ENCODE measurements around the gene ARG1. TPM values are rescaled to one million over a fixed set of nuclear protein-coding genes. Genes with fewer than 3 reads are reported as not detected.

The ARG1 gene
- total and polyA plus RNA-seq, 2 of the 8 experiments (the other 6 are each of a cell fraction or from before 2014, with no cell fraction given), result not detected

DNA sequence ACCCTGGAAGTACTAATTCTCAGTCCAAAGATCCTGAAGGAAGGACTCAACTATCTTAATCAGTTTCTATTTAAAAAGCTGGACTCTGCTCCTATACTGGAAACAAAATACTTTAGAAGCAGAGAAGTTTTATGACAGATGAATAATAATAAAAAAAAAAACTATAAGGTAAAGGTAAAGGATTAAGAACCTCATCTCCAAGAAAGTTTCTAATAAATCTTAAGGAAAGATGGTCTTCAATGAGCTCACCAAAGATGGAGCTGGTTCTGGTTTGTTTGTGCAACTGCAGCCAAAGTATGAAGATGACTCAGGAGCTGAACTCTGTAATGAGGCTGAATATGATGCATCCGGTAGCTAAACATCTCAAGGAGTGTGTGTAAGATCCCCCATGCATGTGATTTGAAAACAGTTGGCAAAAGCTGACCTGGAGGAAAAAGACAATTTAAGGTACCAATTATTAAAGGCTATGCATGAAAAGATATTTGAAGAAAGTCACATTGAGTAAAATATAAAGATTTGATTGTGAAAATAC, 29.8 kb downstream of the ARG1 start:
- no peak overlapping the region for H3K14ac ChIP-seq (ENCODE audit: insufficient read length)
- no peak overlapping the region for H3K4me3 ChIP-seq (ENCODE audit: extremely low read depth in 1 of 4, insufficient read depth in 2 of 4, low read depth in 3 of 4, low read length in 4 of 4)
- no peaks in the 10 kb centered on the region for H3K4me1 ChIP-seq (replicated peaks in 1 of 4; ENCODE audit: control insufficient read depth in 3 of 4, insufficient read depth in 4 of 4, low read length in 3 of 4)
- no peaks in the 10 kb centered on the region for H3K23me2 ChIP-seq (ENCODE audit: low read depth, low read length)
- no peak overlapping the region for H3K4ac ChIP-seq (replicated peaks; ENCODE audit: insufficient read length, low read depth, low read length)
- no peak overlapping the region for H2BK12ac ChIP-seq (ENCODE audit: low read depth, low read length)
- ChIA-PET CTCF (ENCODE audit: partially characterized antibody) (interaction anchor here (0.8 to 1.3 kb wide), 2 partner anchors 9 to 16 kb away, joined by 3 to 4 read pairs; no protein-coding TSS in a partner anchor), POLR2A (ENCODE audit: partially characterized antibody) (interaction anchor here (0.5 to 1.4 kb wide), 3 partner anchors 11 to 1323 kb away, joined by 3 read pairs; no protein-coding TSS in a partner anchor)
- WGBS, 2 experiments (ENCODE audit: extremely low coverage in 1 of 2, insufficient coverage in 1 of 2, insufficient read length in 1 of 2, insufficient replicate concordance in 2 of 2, low coverage in 1 of 2, low lambda C conversion rate in 2 of 2, missing lambda C conversion rate in 1 of 2), result 88% methylated on average over 1 of the region's 1 CpG; no CpG with 5 or more reads in 1 of the 2 experiments
- H3K56ac ChIP-seq (replicated peaks; ENCODE audit: insufficient read length, low read depth, low read length), result no peak overlapping the region
- no peak overlapping the region for H2BK120ac ChIP-seq (replicated peaks; ENCODE audit: low read depth, low read length)
- TF ChIP-seq YY1 (IDR thresholded peaks at IDR 0.05; ENCODE audit: low read depth, low read length) (no peak), POU5F1 (IDR thresholded peaks at IDR 0.05; ENCODE audit: low read depth, low read length) (no peak)
- H3K9ac ChIP-seq (replicated peaks in 1 of 4; ENCODE audit: extremely low read depth in 1 of 4, low read depth in 3 of 4, low read length in 3 of 4), result no peak overlapping the region
- no peak overlapping the region for H2BK5ac ChIP-seq (ENCODE audit: low read depth, low read length)
- H4K5ac ChIP-seq (ENCODE audit: insufficient read length, low read depth, low read length), result no peak overlapping the region
- no peaks in the 10 kb centered on the region for H3K79me1 ChIP-seq (ENCODE audit: low read depth, low read length)
- no peak overlapping the region for H2AFZ ChIP-seq (ENCODE audit: low read length)
- no peaks in the 10 kb centered on the region for H3K79me2 ChIP-seq (ENCODE audit: control insufficient read depth in 1 of 2, insufficient read depth in 2 of 2, low read length in 2 of 2)
- H3K23ac ChIP-seq (ENCODE audit: insufficient read length), result no peak overlapping the region
- H2BK20ac ChIP-seq (ENCODE audit: low read length), result no peak overlapping the region
- no peak overlapping the region for H4K91ac ChIP-seq (replicated peaks; ENCODE audit: insufficient read length, low read length)
- H4K8ac ChIP-seq (ENCODE audit: extremely low read depth, insufficient read depth, low read length), result no peak overlapping the region
- no peaks in the 10 kb centered on the region for H4K20me1 ChIP-seq (replicated peaks in 1 of 2; ENCODE audit: control insufficient read depth in 1 of 2, insufficient read depth in 2 of 2, low read length in 2 of 2)
- no peak overlapping the region for H3K18ac ChIP-seq (ENCODE audit: extremely low read depth, low read length)
- FAIRE-seq (no peak), DNase-seq (ENCODE audit: low read depth in 1 of 2, low spot score in 2 of 2) (no peak)
- H3K27me3 ChIP-seq (replicated peaks in 1 of 4; ENCODE audit: control insufficient read depth in 3 of 4, extremely low read depth in 1 of 4, insufficient read depth in 3 of 4, low read length in 3 of 4), result no peaks in the 10 kb centered on the region
- H2BK15ac ChIP-seq (ENCODE audit: low read length), result no peak overlapping the region
- H3K9me3 ChIP-seq (ENCODE audit: insufficient read depth in 2 of 2, low read depth in 1 of 2, low read length in 1 of 2), result no peaks in the 10 kb centered on the region
- no peak overlapping the region for H2AK5ac ChIP-seq (ENCODE audit: low read depth, low read length)
- no peak overlapping the region for H3K27ac ChIP-seq (ENCODE audit: low read depth, low read length)
- H3K4me2 ChIP-seq (ENCODE audit: insufficient read depth in 1 of 2, low read depth in 2 of 2, low read length in 2 of 2), result no peak overlapping the region
- peaks cover 2 to 56% (median 16%) of the 10 kb centered on the region in 4 experiments; a peak in 6 of 8 replicates for H3K36me3 ChIP-seq (ENCODE audit: control insufficient read depth in 2 of 4, insufficient read depth in 4 of 4, low read length in 3 of 4)

Data from H1 (cell line).